Mucosa of gallbladder (tissue), 1 donor: Measurements from ENCODE around the gene HYDIN. TPM values are rescaled to one million over a fixed set of nuclear protein-coding genes. Genes with fewer than 3 reads are reported as not detected.
"Not testable (repeated sequence)": the region's sequence is repeated elsewhere in the genome, so short reads cannot be mapped to it uniquely, and the experiment has no call there.

Experiments
- DNase-seq: peaks from one replicate; pipeline ENCODE4 v3.0.0-alpha.2; 2020; ENCODE audit warnings: low spot score
- total RNA-seq: library from RNA; stranded (reverse); gene quantifications from one replicate; pipeline ENCODE4 v1.2.1, GENCODE V29; 2021
- donor health status: DM: no; HTN: no; CAD: no.

The HYDIN gene
- total RNA-seq, 1 donor from 2014 or later, result 6.2 TPM

- DNase-seq, result not testable (repeated sequence)
These were observed 230.8 kb downstream of the HYDIN start for GRCh38 chr16:70999735-71000134.

GRCh38 chr16:70995799-70996198 is 234.7 kb downstream of the HYDIN start:
- not testable (repeated sequence) for DNase-seq

DNA sequence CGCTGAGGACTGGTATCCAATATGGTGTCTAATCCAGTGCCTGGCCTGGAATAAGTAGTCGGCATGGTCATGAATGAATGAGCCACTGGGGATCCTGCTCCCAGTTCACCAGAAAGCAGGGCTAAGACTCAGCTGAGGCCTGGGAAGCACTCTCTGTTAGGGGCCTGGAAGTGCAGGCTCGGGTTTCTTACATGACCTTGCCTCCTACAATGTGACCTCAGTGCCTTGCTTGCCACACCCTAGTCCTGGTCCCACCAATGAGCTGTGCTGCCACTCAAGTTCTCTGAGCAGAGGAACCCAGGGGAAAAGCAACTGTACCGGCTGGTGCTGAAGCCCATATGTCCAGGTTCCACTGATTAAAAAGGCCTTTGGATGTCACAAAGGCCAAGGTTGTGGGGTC is 238.0 kb downstream of the HYDIN start:
- not testable (repeated sequence) for DNase-seq

DNA sequence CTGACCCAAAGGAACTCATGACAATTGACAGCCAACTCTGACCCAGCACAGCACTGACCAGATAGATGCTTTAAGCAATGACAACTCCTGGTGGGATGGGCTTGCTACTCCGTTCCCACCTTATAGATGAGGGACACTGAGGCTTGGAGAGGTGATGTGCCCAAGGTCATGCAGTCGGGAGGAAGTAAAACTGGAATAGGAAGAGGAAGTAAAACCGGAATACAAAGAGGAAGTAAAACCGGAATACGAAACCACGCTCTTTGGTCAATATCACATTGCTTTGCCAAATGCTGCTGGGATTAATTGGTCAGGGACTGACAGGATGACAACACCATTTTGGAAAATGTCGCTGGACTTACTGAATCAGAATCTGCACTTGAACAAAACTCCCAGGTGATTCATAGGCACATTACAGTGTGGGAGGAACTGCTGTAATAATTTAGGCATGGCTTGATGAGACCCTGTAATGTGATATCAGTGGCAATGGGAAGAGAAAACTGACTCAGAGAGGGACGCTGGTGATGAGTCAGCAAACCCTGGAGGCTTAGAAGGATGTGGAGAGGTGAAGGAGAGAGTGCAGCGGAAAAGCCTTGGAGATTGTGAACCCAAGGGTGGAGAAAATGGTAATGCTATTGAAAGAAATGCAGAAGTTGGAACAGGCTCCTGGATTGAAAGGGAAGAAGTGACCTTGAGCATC is 243.4 kb downstream of the HYDIN start:
- DNase-seq, result not testable (repeated sequence)

DNA sequence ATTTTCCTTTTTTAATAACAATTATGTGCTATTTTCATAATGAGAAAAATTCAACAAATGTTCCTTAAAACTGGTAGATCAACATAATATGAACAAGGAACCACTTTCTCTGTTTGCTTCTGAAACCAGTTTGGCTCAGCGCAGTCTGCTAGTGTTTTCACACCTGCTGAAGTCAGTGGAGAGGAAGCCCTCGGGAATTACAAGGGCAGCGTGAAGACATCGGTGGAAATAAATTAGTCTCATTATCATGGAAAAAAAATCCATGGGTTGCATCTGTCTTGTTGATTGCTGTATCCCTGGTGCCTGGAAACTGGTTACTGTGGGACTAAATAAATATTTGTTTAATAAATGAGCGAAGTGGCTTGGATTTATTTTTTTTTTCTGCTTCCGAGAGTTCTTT is 245.8 kb downstream of the HYDIN start:
- not testable (repeated sequence) for DNase-seq

DNA sequence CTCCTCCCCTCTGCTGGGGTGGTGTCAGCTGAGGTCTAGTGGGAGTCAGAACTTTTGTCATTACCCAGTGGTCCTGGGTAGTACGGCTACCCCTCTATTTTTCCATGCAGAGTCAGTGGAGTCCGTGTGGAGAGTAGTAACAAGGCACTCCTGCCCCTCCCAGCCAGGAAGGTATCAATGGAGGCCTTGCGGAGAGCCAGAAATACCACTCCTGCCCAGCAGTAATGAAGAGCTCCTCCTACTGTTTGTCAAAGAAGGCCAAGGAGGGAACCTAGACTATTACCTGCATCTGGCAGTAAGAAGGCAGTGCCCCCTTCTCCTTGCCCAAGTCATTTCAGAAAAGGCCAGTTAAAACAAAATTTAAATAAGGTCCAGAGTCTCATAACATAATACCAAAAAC is 262.2 kb downstream of the HYDIN start:
- DNase-seq, result not testable (repeated sequence)

GRCh38 chr16:70960169-70960568 is 270.4 kb downstream of the HYDIN start:
- DNase-seq, result not testable (repeated sequence)

DNA sequence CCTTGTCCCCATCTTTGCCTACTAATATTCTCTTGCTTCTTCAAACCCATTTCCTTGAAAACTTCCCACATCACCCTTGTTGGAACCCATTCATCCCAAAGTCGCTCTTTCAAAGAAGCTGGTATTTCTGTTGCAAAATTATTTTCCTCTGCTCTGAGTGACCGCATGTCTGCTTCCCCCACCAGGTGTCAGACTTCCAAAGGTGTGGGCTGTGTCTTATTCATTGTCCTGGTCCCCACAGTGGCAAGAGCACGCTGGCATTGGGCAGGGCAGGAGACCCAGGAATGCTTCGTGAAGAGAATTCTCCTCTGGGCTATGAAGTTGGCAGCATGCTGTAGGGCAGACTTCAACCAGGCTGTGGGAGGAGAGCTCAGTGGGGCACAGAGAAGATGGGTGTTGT is 275.6 kb downstream of the HYDIN start:
- DNase-seq, result not testable (repeated sequence)

DNA sequence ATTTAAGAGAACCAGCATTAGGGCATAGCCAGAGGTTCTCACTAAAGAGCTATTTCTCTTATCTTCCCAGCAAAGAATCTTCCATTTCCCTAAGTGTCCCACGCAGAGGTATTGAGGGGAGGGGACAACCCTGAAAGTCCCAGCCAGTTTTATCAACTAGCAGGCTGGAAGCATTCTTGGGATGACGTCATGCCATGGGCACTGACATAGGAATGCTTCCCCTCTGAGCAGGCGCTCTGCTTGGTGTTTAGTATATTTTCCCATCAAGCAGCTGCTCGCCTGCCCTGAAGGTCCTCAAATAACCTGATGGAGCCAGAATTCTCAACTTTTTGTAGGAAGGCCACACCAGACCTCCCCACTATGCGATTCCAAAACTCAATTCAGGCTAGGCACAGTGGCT is 276.7 kb downstream of the HYDIN start:
- not testable (repeated sequence) for DNase-seq

GRCh38 chr16:70943551-70943950 is 287.0 kb downstream of the HYDIN start:
- DNase-seq, result not testable (repeated sequence)

GRCh38 chr16:70939690-70940359 is 290.7 kb downstream of the HYDIN start:
- DNase-seq, result not testable (repeated sequence)

GRCh38 chr16:70936781-70937525 is 293.6 kb downstream of the HYDIN start:
- not testable (repeated sequence) for DNase-seq

- DNase-seq, result not testable (repeated sequence)
These were observed 295.2 kb downstream of the HYDIN start for GRCh38 chr16:70935325-70935724.

GRCh38 chr16:70933746-70934145 is 296.8 kb downstream of the HYDIN start:
- DNase-seq, result not testable (repeated sequence)

GRCh38 chr16:70930757-70931156 is 299.8 kb downstream of the HYDIN start:
- not testable (repeated sequence) for DNase-seq

- DNase-seq, result not testable (repeated sequence)
These were observed 308.4 kb downstream of the HYDIN start for GRCh38 chr16:70922164-70922563.

DNA sequence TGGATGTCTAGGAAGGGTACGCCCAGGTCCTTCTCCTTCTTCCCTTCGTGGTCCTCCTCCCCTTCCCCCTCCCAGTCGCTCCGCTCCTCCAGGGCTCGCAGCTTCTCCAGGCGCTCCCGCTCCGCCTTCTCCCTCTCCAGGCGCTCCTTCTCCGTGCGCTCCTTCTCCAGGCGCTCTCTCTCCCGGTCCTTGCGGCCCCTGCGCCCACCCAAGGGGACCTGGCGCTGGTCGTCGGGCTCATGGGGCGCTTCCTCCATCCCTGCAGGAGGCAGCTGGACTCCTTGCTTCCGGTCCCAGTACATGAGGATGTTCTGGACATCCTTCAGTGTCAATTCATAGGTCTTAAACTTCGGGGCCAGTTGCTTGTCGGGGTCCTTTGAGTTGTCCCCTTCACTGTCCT is 309.9 kb downstream of the HYDIN start:
- not testable (repeated sequence) for DNase-seq

DNA sequence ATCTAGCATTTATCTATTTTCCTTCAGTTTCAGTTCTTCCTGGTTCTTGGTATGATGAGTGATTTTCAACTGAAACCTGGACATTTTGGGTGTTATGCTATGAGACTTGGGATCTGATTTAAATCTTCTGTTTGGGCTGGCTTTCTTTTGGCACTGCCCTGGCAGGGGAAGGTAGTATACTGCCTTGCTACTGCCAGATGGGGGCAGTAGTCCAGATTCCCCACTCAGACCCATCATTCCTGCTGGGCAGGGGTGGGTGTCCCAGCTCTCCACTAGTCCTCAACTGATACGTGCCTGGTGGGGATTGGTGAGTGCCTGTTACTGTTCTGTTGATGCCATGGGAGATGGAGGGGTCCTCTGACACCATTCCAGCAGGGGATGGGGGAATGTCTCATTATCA is 342.3 kb downstream of the HYDIN start:
- DNase-seq, result not testable (repeated sequence)

DNA sequence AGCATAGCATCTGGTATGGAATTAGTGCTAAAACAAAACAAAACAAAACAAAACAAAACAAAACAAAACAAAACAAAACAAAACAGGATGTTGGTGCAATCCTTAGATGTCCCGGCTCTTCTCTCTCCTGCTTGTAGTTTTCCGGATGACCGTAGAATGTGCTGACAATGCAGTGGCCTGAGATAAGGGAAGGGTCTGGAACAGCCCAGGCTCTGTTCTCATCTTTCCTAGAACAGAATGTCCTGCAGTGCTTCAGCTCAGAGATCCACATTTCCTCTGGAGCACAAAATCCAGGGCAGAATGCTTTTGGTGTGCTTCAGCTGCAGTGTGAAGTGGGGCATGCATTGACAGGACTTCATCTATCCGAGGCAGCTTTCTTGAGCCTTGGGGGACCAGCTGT is 345.9 kb downstream of the HYDIN start:
- DNase-seq, result not testable (repeated sequence)

DNA sequence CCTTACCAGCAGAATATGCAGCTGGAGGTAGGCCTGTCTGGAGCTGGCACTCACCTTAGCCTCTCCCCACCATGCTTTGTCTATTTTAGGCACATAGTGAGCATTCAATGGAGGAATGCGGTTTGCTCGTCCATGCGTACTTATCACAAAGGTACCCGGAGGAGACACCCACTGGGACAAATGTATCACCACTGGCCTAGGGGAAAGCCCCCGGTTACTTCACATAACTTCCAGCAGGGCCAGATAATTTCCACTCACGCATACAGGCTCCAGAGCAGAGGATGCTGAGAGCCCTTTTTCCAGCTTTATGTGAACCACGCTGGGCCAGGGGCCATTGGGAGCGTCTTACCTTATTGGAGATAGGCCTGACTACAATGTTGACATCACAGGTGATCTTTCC is 348.2 kb downstream of the HYDIN start:
- not testable (repeated sequence) for DNase-seq

DNA sequence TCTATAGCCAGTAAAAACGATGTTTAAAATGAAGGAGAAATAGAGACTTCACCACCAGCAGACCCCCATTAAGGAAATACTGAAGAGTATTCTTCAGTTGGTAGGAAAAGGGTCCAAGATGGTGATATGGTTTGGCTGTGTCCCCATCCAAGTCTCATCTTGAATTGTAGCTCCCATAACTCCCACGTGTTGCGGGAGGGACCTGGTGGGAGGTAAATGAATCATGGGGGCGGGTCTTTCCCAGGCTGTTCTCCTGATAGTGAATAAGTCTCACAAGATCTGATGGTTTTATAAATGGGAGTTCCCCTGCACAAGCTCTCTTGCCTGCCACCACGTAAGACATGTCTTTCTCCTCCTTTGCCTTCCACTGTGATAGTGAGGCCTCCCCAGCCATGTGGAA is 352.6 kb downstream of the HYDIN start:
- DNase-seq, result not testable (repeated sequence)

- not testable (repeated sequence) for DNase-seq
These were observed 354.1 kb downstream of the HYDIN start for GRCh38 chr16:70876442-70876841.
